Kidney (tissue), 14 donors: ENCODE results near the gene SPRR5. TPM values are rescaled to one million over a fixed set of nuclear protein-coding genes. Genes with fewer than 3 reads are reported as not detected.

ENCODE experiments used
- DNase-seq, 5 donors: peaks; one replicate each; pipeline ENCODE4 v3.0.0-alpha.2; 2013 to 2020
- FAIRE-seq: peaks from 2 replicates; lab custom pipeline; 2012; peaks lifted over from hg19 to GRCh38; lab: Jason Lieb, UNC
- H3K27ac ChIP-seq, 2 donors: one replicate each; pipeline ENCODE4 v1.7.0; 2013; ENCODE audit warnings: low read depth in 2 of 2, low read length in 2 of 2, inconsistent platforms in 1 of 2
- H3K27me3 ChIP-seq: one replicate; pipeline ENCODE4 v1.7.1; 2013; ENCODE audit warnings: low read length, inconsistent platforms; ENCODE audit not compliant: control insufficient read depth, insufficient read depth
- H3K36me3 ChIP-seq, 3 donors: one replicate each; pipeline versions ENCODE4 v1.7.0 to v1.7.1; 2013; ENCODE audit warnings: low read length in 3 of 3, control low read depth in 1 of 3, inconsistent platforms in 1 of 3; ENCODE audit not compliant: insufficient read depth in 3 of 3, control insufficient read depth in 2 of 3
- H3K4me1 ChIP-seq, 3 donors: one replicate each; pipeline versions ENCODE4 v1.7.0 to v1.7.1; 2013; ENCODE audit warnings: low read length in 3 of 3, inconsistent platforms in 1 of 3, low read depth in 1 of 3; ENCODE audit not compliant: control insufficient read depth in 2 of 3, insufficient read depth in 2 of 3
- H3K4me3 ChIP-seq, 3 donors: one replicate each; pipeline versions ENCODE4 v1.7.0 to v1.8.1; 2013; ENCODE audit warnings: low read length in 3 of 3, control low read depth in 1 of 3, inconsistent platforms in 1 of 3
- H3K9ac ChIP-seq, 3 donors: one replicate each; pipeline versions ENCODE4 v1.7.0 to v1.7.1; 2013; ENCODE audit warnings: low read length in 3 of 3, control low read depth in 1 of 3, inconsistent platforms in 1 of 3
- H3K9me3 ChIP-seq, 3 donors: one replicate each; pipeline versions ENCODE4 v1.7.0 to v1.7.1; 2013; ENCODE audit warnings: low read length in 3 of 3, control low read depth in 1 of 3, inconsistent platforms in 1 of 3; ENCODE audit not compliant: control insufficient read depth in 2 of 3, insufficient read depth in 1 of 3
- intact Hi-C: fragments of 100-400 bp; cut with DNase I; formaldehyde crosslinking; loops from one replicate; pipeline ENCODE4 v1.11.1; 2022
- polyA plus RNA-seq: library from polyadenylated mRNA; stranded (reverse); fragments of 350-450 nt; fragmentation: Illumina TruSeq; extraction: RNeasy Lipid Tissue Mini Kit (QIAGEN cat#74804); gene quantifications from one replicate; pipeline ENCODE4 v1.2.3, GENCODE V29; 2014; ENCODE audit warnings: low read depth, low replicate concordance; ENCODE audit not compliant: insufficient read depth
- total RNA-seq: library from RNA; stranded (reverse); fragmentation: NEBNext Ultra II Directional; extraction: Animal tissue kit (Norgen Biotek cat#: 25700); gene quantifications from one replicate; pipeline ENCODE4 v1.2.1, GENCODE V29; 2021
- TF ChIP-seq, protein P1 (sequence below): IDR thresholded peaks from 3 replicates; pipeline ENCODE4 v1.5.1; 2012; ENCODE audit warnings: mild to moderate bottlenecking, moderate library complexity, borderline replicate concordance; ENCODE audit not compliant: insufficient read depth; ENCODE audit errors: extremely low read depth
- donor health status: control.
- donor health status: control.
- donor health status: control.
- donor health status: control.
- donor health status: control.
- donor health status: DM: yes; HTN: yes; CAD: no.
- donor health status: Normal renal cell carcinoma (clear cell type).

Gene SPRR5
- total and polyA plus RNA-seq, 2 donors from 2014 or later: not detected

DNA sequence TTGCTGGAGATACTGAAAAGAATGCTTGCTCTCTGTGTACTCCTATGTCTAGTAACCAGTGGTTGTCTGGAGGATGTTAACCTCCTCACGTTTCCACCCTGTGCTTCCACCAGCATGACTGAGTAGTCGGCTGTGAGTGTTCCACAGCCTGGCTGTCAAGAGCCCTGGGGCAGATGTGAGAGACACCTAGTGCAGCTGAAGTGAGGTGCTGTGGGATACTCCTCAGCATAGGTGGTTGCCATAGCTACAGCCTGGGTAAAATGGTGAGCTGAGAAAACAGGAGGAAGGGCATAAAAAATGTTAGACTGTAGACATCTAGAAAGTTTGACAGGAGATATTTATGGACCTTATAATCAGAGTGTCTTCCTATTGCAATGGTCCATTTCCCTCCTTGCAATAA is 22.8 kb upstream of the SPRR5 start:
- no peak for FAIRE-seq
- no peak for DNase-seq
- Histone ChIP-seq H3K27ac (no peak overlapping the region), H3K27me3 (no peaks in the 10 kb centered on the region), H3K36me3 (no peaks in the 10 kb centered on the region), H3K9me3 (peaks cover 0 to 5% (median 0%) of the 10 kb centered on the region in 3 donors), H3K4me1 (no peaks in the 10 kb centered on the region), H3K4me3 (no peak overlapping the region), H3K9ac (no peak overlapping the region)
- intact Hi-C loops: no loop called here
- TF ChIP-seq, protein P1, sequence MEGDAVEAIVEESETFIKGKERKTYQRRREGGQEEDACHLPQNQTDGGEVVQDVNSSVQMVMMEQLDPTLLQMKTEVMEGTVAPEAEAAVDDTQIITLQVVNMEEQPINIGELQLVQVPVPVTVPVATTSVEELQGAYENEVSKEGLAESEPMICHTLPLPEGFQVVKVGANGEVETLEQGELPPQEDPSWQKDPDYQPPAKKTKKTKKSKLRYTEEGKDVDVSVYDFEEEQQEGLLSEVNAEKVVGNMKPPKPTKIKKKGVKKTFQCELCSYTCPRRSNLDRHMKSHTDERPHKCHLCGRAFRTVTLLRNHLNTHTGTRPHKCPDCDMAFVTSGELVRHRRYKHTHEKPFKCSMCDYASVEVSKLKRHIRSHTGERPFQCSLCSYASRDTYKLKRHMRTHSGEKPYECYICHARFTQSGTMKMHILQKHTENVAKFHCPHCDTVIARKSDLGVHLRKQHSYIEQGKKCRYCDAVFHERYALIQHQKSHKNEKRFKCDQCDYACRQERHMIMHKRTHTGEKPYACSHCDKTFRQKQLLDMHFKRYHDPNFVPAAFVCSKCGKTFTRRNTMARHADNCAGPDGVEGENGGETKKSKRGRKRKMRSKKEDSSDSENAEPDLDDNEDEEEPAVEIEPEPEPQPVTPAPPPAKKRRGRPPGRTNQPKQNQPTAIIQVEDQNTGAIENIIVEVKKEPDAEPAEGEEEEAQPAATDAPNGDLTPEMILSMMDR: no peak

DNA sequence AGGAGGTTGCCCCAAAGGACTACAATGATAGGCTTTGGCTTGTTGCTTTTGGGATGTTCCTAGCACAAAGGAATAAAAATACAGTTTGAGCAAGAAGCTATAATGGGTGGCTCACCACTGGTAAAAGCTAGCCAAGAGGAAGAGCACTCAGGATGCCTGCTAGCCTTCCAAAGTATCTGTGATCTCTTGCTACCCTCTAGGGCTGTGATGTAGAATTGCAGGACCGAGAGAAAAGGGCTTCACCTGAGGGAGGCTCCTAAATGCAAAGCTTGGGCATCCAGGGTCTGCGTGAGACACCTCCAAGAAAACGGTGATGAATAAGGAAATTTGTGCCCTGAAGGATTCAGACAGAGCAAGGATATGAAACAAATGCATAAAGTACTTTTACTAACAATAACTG is 20.9 kb upstream of the SPRR5 start:
- H3K4me3 ChIP-seq: no peak overlapping the region
- H3K4me1 ChIP-seq: no peaks in the 10 kb centered on the region
- H3K27me3 ChIP-seq: no peaks in the 10 kb centered on the region
- DNase-seq (no peak), FAIRE-seq (no peak)
- peaks cover 0 to 5% (median 0%) of the 10 kb centered on the region in 3 donors for H3K9me3 ChIP-seq
- H3K36me3 ChIP-seq: no peaks in the 10 kb centered on the region
- TF ChIP-seq, protein P1: peak; percentile 33
- intact Hi-C loops: no loop called here
- H3K27ac ChIP-seq: no peak overlapping the region
- no peak overlapping the region for H3K9ac ChIP-seq

DNA sequence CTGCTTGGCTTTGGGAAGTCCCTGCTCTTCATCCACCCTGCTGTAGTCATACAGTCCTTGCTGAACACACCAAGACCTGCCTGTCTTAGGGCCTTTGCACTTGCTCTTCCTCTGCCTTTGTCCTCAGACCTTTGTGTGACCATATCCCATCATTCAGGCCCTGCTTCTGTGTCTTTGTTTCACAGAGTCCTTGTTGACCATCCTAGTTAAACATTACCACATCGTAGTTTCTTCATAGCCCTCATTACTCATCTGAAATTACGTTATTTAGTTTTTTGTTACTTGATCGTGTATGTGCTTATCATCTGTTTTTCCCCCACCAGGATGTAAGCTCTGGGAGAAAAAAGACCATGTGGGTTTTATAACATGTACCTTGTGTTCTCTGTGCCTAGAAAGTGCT is 18.3 kb upstream of the SPRR5 start:
- H3K4me3 ChIP-seq: no peak overlapping the region
- TF ChIP-seq, protein P1: no peak
- H3K36me3 ChIP-seq: no peaks in the 10 kb centered on the region
- no peak overlapping the region for H3K27ac ChIP-seq
- no peak overlapping the region for H3K9ac ChIP-seq
- no peaks in the 10 kb centered on the region for H3K4me1 ChIP-seq
- no peaks in the 10 kb centered on the region for H3K27me3 ChIP-seq
- H3K9me3 ChIP-seq: peaks cover 0 to 5% (median 0%) of the 10 kb centered on the region in 3 donors
- intact Hi-C loops: no loop called here
- no peak for FAIRE-seq
- no peak for DNase-seq
